ENCODE measurements around the gene LAMP5. TPM values are rescaled to one million over a fixed set of nuclear protein-coding genes. Genes with fewer than 3 reads are reported as not detected.

LAMP5 gene
- total and polyA plus RNA-seq, 2 experiments from 2014 or later = 0.21 to 0.29 TPM

DNA sequence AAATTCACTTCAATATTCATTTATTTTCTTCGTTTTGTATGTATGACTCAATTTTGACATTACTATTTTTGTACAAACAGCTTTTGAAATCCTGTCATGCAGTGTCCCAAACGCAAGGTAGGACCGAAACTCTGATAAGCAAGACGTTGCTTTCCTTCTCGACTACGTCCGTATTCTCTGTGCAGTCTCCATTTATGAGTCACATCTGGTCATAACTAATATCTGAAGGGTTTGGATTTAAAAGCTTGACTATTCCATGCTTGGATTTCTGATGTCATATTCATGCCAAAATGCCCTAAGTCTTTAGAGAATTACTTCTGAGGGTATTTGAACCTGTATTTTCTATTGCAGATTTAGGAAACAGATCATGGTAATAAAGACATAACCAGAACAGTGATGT, 37.8 kb upstream of the LAMP5 start:
- H3K4me2 ChIP-seq = no peak overlapping the region
- no peaks in the 10 kb centered on the region for H3K9me3 Mint-ChIP-seq

More for the DNA sequence above, 37.8 kb upstream of the LAMP5 start:
- H3K4me3 ChIP-seq = no peak overlapping the region
- no peaks in the 10 kb centered on the region for H3K4me1 Mint-ChIP-seq
- H4K20me1 ChIP-seq (replicated peaks; ENCODE audit: insufficient read depth) = no peaks in the 10 kb centered on the region
- no peaks in the 10 kb centered on the region for H3K4me1 ChIP-seq (ENCODE audit: insufficient read depth)
- no peak for TF ChIP-seq ZNF114 (CRISPR knock-in tag; IDR thresholded peaks at IDR 0.05)
- TF ChIP-seq, protein P1, sequence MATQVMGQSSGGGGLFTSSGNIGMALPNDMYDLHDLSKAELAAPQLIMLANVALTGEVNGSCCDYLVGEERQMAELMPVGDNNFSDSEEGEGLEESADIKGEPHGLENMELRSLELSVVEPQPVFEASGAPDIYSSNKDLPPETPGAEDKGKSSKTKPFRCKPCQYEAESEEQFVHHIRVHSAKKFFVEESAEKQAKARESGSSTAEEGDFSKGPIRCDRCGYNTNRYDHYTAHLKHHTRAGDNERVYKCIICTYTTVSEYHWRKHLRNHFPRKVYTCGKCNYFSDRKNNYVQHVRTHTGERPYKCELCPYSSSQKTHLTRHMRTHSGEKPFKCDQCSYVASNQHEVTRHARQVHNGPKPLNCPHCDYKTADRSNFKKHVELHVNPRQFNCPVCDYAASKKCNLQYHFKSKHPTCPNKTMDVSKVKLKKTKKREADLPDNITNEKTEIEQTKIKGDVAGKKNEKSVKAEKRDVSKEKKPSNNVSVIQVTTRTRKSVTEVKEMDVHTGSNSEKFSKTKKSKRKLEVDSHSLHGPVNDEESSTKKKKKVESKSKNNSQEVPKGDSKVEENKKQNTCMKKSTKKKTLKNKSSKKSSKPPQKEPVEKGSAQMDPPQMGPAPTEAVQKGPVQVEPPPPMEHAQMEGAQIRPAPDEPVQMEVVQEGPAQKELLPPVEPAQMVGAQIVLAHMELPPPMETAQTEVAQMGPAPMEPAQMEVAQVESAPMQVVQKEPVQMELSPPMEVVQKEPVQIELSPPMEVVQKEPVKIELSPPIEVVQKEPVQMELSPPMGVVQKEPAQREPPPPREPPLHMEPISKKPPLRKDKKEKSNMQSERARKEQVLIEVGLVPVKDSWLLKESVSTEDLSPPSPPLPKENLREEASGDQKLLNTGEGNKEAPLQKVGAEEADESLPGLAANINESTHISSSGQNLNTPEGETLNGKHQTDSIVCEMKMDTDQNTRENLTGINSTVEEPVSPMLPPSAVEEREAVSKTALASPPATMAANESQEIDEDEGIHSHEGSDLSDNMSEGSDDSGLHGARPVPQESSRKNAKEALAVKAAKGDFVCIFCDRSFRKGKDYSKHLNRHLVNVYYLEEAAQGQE (IDR thresholded peaks at IDR 0.05; ENCODE audit: unreplicated experiment) = no peak
- TF ChIP-seq, protein P2, sequence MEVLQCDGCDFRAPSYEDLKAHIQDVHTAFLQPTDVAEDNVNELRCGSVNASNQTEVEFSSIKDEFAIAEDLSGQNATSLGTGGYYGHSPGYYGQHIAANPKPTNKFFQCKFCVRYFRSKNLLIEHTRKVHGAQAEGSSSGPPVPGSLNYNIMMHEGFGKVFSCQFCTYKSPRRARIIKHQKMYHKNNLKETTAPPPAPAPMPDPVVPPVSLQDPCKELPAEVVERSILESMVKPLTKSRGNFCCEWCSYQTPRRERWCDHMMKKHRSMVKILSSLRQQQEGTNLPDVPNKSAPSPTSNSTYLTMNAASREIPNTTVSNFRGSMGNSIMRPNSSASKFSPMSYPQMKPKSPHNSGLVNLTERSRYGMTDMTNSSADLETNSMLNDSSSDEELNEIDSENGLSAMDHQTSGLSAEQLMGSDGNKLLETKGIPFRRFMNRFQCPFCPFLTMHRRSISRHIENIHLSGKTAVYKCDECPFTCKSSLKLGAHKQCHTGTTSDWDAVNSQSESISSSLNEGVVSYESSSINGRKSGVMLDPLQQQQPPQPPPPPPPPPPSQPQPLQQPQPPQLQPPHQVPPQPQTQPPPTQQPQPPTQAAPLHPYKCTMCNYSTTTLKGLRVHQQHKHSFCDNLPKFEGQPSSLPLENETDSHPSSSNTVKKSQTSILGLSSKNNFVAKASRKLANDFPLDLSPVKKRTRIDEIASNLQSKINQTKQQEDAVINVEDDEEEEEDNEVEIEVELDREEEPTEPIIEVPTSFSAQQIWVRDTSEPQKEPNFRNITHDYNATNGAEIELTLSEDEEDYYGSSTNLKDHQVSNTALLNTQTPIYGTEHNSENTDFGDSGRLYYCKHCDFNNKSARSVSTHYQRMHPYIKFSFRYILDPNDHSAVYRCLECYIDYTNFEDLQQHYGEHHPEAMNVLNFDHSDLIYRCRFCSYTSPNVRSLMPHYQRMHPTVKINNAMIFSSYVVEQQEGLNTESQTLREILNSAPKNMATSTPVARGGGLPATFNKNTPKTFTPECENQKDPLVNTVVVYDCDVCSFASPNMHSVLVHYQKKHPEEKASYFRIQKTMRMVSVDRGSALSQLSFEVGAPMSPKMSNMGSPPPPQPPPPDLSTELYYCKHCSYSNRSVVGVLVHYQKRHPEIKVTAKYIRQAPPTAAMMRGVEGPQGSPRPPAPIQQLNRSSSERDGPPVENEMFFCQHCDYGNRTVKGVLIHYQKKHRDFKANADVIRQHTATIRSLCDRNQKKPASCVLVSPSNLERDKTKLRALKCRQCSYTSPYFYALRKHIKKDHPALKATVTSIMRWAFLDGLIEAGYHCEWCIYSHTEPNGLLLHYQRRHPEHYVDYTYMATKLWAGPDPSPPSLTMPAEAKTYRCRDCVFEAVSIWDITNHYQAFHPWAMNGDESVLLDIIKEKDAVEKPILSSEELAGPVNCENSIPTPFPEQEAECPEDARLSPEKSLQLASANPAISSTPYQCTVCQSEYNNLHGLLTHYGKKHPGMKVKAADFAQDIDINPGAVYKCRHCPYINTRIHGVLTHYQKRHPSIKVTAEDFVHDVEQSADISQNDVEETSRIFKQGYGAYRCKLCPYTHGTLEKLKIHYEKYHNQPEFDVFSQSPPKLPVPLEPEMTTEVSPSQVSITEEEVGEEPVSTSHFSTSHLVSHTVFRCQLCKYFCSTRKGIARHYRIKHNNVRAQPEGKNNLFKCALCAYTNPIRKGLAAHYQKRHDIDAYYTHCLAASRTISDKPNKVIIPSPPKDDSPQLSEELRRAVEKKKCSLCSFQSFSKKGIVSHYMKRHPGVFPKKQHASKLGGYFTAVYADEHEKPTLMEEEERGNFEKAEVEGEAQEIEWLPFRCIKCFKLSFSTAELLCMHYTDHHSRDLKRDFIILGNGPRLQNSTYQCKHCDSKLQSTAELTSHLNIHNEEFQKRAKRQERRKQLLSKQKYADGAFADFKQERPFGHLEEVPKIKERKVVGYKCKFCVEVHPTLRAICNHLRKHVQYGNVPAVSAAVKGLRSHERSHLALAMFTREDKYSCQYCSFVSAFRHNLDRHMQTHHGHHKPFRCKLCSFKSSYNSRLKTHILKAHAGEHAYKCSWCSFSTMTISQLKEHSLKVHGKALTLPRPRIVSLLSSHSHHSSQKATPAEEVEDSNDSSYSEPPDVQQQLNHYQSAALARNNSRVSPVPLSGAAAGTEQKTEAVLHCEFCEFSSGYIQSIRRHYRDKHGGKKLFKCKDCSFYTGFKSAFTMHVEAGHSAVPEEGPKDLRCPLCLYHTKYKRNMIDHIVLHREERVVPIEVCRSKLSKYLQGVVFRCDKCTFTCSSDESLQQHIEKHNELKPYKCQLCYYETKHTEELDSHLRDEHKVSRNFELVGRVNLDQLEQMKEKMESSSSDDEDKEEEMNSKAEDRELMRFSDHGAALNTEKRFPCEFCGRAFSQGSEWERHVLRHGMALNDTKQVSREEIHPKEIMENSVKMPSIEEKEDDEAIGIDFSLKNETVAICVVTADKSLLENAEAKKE (CRISPR knock-in tag; IDR thresholded peaks at IDR 0.05) = no peak
- no peak overlapping the region for H3K27ac ChIP-seq (ENCODE audit: low read depth)
- no peak overlapping the region for H2AFZ ChIP-seq
- H3K9me2 ChIP-seq (ENCODE audit: insufficient read depth) = no peaks in the 10 kb centered on the region
- H3K36me3 Mint-ChIP-seq (ENCODE audit: low read depth) = no peaks in the 10 kb centered on the region
- H3K27me3 ChIP-seq (ENCODE audit: insufficient read depth) = no peaks in the 10 kb centered on the region
- no peaks in the 10 kb centered on the region for H3K36me3 ChIP-seq (ENCODE audit: insufficient read depth)
- DNase-seq (ENCODE audit: low spot score) (no peak), ATAC-seq (no peak)
- no peaks in the 10 kb centered on the region for H3F3A ChIP-seq (replicated peaks; ENCODE audit: low read depth)
- no peak overlapping the region for H3K27ac Mint-ChIP-seq
- no peak overlapping the region for H3K4me3 Mint-ChIP-seq
- no peaks in the 10 kb centered on the region for H3K27me3 Mint-ChIP-seq (ENCODE audit: insufficient read depth, low read depth, poor library complexity)
- H3K79me2 ChIP-seq (replicated peaks; ENCODE audit: insufficient read depth) = no peaks in the 10 kb centered on the region

All from GM23338 (cell line).